K562 (cell line): ENCODE results near the gene SPTBN4. TPM values are rescaled to one million over a fixed set of nuclear protein-coding genes. Genes with fewer than 3 reads are reported as not detected.

Experiments
- BRD9 ChIP-seq: fragments of 450-650 bp; IDR thresholded peaks from 2 replicates; pipeline ENCODE4 v1.6.1; 2018; ENCODE audit warnings: low read depth; ENCODE audit not compliant: partially characterized antibody
- CSDE1 ChIP-seq, 2 experiments: fragments of 450-650 bp; IDR thresholded peaks; 2 replicates each; pipeline ENCODE4 v1.6.1; 2016; ENCODE audit warnings: mild to moderate bottlenecking in 1 of 2
- E2F3 ChIP-seq: fragments of 250-450 bp; sonication (Bioruptor Pico); IDR thresholded peaks from 2 replicates; pipeline ENCODE4 v1.4.0; 2020; ENCODE audit warnings: mild to moderate bottlenecking
- PCBP2 ChIP-seq: fragments of 200-400 bp; formaldehyde crosslinking; IDR thresholded peaks from 2 replicates; pipeline ENCODE4 v1.6.1; 2018; ENCODE audit warnings: low read length, low read depth, mild to moderate bottlenecking, moderate library complexity; ENCODE audit not compliant: poor library complexity, severe bottlenecking
- WHSC1 ChIP-seq: IDR thresholded peaks from one replicate; pipeline ENCODE4 v1.6.1; 2012; ENCODE audit warnings: low read length, control low read depth, inconsistent platforms
- ZNF41 ChIP-seq: fragments of 250-450 bp; sonication (Bioruptor Pico); conservative IDR thresholded peaks from 2 replicates; pipeline ENCODE4 v1.4.0; 2020; ENCODE audit warnings: mild to moderate bottlenecking
- ZNF561 ChIP-seq: fragments of 450-650 bp; formaldehyde crosslinking; conservative IDR thresholded peaks from 2 replicates; pipeline ENCODE4 v1.4.0; 2020; ENCODE audit warnings: mild to moderate bottlenecking, moderate library complexity
- polyA plus RNA-seq, 8 experiments: library from polyadenylated mRNA; depleted of rRNA in 4 of 8; stranded (reverse) in 5 of 8; unstranded in 3 of 8; fragments of >200 nt; fragmentation: Nextera tagmentation in 2 of 8; fragmentation: Illumina TruSeq in 1 of 8; extraction: Ambion mirVana in 2 of 8; extraction: Trizol in 1 of 8; gene quantifications; 2 replicates each; pipeline versions ENCODE4 v1.2.1 to v1.2.3, GENCODE V29; 2011 to 2014; ENCODE audit warnings: inconsistent platforms in 1 of 8, missing spikeins in 1 of 8
- total RNA-seq, 7 experiments: library from RNA; depleted of rRNA in 6 of 7; stranded (reverse); fragments of >200 nt in 6 of 7; fragmentation: Illumina TruSeq in 2 of 7; extraction: Trizol in 2 of 7; gene quantifications; 2 replicates each; pipeline versions ENCODE4 v1.2.1 to v1.2.3, GENCODE V29; 2011 to 2021; ENCODE audit warnings: low replicate concordance in 1 of 7
- TF ChIP-seq, protein P1 (sequence below): fragments of 450-650 bp; formaldehyde crosslinking; IDR thresholded peaks from 2 replicates; pipeline ENCODE4 v1.4.0; 2020; ENCODE audit warnings: mild to moderate bottlenecking, moderate library complexity
- TF ChIP-seq, protein P2 (sequence below): sonication (generic); formaldehyde crosslinking; IDR thresholded peaks from 2 replicates; pipeline ENCODE4 v1.8.0; 2022; ENCODE audit warnings: mild to moderate bottlenecking, low read depth, missing genetic modification reagents
- TF ChIP-seq, protein P3 (sequence below): IDR thresholded peaks from 2 replicates; pipeline ENCODE4 v1.6.1; 2011; ENCODE audit not compliant: insufficient read length; ENCODE audit errors: extremely low read depth
- TF ChIP-seq, protein P4 (sequence below), 2 experiments: fragments of 150-350 bp in 1 of 2; IDR thresholded peaks; 2 replicates each; pipeline ENCODE4 v1.6.1; 2012 to 2016; ENCODE audit warnings: low read depth in 2 of 2, low read length in 2 of 2, mild to moderate bottlenecking in 1 of 2, moderate library complexity in 1 of 2
- TF ChIP-seq, protein P5 (sequence below): fragments of 450-650 bp; IDR thresholded peaks from 2 replicates; pipeline ENCODE4 v1.6.1; 2018; ENCODE audit warnings: mild to moderate bottlenecking, low read depth; ENCODE audit not compliant: partially characterized antibody
- TF ChIP-seq, protein P6 (sequence below): sonication (generic); formaldehyde crosslinking; IDR thresholded peaks from 2 replicates; pipeline ENCODE4 v1.4.0; 2020; ENCODE audit warnings: mild to moderate bottlenecking, missing genetic modification reagents
- TF ChIP-seq, protein P7 (sequence below): sonication (generic); formaldehyde crosslinking; IDR thresholded peaks from 2 replicates; pipeline ENCODE4 v1.8.1; 2023; ENCODE audit warnings: mild to moderate bottlenecking, missing genetic modification reagents

Gene SPTBN4
- total and polyA plus RNA-seq, 9 of the 15 experiments (the other 6 are each of a cell fraction or from before 2014, with no cell fraction given), result 0.01 to 1.5 (median 0.86) TPM

DNA sequence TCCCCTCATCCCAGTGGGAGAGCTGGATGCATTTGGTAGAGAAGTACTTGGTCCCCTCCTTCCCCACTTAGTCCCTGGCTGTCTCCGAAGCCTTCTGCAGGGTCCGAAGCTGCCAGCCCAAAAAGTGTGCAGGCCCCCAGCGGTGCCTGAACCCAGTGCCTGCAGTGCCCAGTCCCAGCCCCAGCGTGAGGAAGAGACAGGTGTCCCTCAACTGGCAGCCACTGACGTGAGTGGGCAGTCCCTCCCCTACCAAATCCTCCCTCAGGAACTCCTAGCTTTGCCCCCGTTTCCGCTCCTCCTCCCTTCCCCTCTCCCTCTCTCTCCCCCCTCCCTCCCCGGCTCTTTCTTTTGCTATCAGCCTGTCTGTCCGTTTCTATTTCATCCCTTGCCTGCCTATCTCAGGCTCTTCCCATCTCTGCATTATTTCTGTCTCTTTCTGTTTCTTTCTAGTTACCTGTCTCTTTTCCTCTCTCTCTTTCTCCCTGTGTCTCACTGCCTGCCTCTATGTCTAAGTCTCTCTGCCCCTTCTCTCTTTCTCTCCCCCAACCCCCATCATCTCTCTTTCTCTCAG is 132.6 kb downstream of the SPTBN4 start (continued):
- no peak for TF ChIP-seq BRD9
- TF ChIP-seq CSDE1 (IDR thresholded peaks at IDR 0.05), result no peak
- TF ChIP-seq, protein P1, sequence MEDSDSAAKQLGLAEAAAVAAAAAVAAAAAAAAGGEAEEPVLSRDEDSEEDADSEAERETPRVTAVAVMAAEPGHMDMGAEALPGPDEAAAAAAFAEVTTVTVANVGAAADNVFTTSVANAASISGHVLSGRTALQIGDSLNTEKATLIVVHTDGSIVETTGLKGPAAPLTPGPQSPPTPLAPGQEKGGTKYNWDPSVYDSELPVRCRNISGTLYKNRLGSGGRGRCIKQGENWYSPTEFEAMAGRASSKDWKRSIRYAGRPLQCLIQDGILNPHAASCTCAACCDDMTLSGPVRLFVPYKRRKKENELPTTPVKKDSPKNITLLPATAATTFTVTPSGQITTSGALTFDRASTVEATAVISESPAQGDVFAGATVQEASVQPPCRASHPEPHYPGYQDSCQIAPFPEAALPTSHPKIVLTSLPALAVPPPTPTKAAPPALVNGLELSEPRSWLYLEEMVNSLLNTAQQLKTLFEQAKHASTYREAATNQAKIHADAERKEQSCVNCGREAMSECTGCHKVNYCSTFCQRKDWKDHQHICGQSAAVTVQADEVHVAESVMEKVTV (CRISPR knock-in tag), result no peak
- no peak for TF ChIP-seq WHSC1
- TF ChIP-seq, protein P2, sequence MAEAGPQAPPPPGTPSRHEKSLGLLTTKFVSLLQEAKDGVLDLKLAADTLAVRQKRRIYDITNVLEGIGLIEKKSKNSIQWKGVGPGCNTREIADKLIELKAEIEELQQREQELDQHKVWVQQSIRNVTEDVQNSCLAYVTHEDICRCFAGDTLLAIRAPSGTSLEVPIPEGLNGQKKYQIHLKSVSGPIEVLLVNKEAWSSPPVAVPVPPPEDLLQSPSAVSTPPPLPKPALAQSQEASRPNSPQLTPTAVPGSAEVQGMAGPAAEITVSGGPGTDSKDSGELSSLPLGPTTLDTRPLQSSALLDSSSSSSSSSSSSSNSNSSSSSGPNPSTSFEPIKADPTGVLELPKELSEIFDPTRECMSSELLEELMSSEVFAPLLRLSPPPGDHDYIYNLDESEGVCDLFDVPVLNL (CRISPR knock-in tag), result no peak
- no peak for TF ChIP-seq ZNF41 (CRISPR knock-in tag)
- TF ChIP-seq PCBP2, result no peak
- TF ChIP-seq, protein P3, sequence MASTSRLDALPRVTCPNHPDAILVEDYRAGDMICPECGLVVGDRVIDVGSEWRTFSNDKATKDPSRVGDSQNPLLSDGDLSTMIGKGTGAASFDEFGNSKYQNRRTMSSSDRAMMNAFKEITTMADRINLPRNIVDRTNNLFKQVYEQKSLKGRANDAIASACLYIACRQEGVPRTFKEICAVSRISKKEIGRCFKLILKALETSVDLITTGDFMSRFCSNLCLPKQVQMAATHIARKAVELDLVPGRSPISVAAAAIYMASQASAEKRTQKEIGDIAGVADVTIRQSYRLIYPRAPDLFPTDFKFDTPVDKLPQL, result no peak
- TF ChIP-seq, protein P4, sequence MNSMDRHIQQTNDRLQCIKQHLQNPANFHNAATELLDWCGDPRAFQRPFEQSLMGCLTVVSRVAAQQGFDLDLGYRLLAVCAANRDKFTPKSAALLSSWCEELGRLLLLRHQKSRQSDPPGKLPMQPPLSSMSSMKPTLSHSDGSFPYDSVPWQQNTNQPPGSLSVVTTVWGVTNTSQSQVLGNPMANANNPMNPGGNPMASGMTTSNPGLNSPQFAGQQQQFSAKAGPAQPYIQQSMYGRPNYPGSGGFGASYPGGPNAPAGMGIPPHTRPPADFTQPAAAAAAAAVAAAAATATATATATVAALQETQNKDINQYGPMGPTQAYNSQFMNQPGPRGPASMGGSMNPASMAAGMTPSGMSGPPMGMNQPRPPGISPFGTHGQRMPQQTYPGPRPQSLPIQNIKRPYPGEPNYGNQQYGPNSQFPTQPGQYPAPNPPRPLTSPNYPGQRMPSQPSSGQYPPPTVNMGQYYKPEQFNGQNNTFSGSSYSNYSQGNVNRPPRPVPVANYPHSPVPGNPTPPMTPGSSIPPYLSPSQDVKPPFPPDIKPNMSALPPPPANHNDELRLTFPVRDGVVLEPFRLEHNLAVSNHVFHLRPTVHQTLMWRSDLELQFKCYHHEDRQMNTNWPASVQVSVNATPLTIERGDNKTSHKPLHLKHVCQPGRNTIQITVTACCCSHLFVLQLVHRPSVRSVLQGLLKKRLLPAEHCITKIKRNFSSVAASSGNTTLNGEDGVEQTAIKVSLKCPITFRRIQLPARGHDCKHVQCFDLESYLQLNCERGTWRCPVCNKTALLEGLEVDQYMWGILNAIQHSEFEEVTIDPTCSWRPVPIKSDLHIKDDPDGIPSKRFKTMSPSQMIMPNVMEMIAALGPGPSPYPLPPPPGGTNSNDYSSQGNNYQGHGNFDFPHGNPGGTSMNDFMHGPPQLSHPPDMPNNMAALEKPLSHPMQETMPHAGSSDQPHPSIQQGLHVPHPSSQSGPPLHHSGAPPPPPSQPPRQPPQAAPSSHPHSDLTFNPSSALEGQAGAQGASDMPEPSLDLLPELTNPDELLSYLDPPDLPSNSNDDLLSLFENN (IDR thresholded peaks at IDR 0.05; ENCODE audit: low read depth in 2 of 2, low read length in 2 of 2), result no peak
- TF ChIP-seq, protein P5, sequence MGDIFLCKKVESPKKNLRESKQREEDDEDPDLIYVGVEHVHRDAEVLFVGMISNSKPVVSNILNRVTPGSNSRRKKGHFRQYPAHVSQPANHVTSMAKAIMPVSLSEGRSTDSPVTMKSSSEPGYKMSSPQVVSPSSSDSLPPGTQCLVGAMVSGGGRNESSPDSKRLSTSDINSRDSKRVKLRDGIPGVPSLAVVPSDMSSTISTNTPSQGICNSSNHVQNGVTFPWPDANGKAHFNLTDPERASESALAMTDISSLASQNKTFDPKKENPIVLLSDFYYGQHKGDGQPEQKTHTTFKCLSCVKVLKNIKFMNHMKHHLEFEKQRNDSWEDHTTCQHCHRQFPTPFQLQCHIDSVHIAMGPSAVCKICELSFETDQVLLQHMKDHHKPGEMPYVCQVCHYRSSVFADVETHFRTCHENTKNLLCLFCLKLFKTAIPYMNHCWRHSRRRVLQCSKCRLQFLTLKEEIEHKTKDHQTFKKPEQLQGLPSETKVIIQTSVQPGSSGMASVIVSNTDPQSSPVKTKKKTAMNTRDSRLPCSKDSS, result no peak
- TF ChIP-seq E2F3, result no peak
- TF ChIP-seq, protein P6, sequence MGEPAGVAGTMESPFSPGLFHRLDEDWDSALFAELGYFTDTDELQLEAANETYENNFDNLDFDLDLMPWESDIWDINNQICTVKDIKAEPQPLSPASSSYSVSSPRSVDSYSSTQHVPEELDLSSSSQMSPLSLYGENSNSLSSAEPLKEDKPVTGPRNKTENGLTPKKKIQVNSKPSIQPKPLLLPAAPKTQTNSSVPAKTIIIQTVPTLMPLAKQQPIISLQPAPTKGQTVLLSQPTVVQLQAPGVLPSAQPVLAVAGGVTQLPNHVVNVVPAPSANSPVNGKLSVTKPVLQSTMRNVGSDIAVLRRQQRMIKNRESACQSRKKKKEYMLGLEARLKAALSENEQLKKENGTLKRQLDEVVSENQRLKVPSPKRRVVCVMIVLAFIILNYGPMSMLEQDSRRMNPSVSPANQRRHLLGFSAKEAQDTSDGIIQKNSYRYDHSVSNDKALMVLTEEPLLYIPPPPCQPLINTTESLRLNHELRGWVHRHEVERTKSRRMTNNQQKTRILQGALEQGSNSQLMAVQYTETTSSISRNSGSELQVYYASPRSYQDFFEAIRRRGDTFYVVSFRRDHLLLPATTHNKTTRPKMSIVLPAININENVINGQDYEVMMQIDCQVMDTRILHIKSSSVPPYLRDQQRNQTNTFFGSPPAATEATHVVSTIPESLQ, result no peak
- TF ChIP-seq ZNF561 (CRISPR knock-in tag), result no peak
- TF ChIP-seq, protein P7, sequence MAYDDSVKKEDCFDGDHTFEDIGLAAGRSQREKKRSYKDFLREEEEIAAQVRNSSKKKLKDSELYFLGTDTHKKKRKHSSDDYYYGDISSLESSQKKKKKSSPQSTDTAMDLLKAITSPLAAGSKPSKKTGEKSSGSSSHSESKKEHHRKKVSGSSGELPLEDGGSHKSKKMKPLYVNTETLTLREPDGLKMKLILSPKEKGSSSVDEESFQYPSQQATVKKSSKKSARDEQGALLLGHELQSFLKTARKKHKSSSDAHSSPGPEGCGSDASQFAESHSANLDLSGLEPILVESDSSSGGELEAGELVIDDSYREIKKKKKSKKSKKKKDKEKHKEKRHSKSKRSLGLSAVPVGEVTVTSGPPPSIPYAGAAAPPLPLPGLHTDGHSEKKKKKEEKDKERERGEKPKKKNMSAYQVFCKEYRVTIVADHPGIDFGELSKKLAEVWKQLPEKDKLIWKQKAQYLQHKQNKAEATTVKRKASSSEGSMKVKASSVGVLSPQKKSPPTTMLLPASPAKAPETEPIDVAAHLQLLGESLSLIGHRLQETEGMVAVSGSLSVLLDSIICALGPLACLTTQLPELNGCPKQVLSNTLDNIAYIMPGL, result no peak
